ENCODE measurements around the gene SMAD1. TPM values are rescaled to one million over a fixed set of nuclear protein-coding genes. Genes with fewer than 3 reads are reported as not detected.

SMAD1 gene
- under 1 TPM; 0.67 to 0.92 TPM for total RNA-seq

- Mint-ChIP-seq H3K4me1 (ENCODE audit: low read depth) (peaks cover 5% of the 10 kb centered on the region), H3K9me3 (no peaks in the 10 kb centered on the region), H3K27me3 (peaks cover 36% of the 10 kb centered on the region), H3K27ac (no peak within 1 kb of the TSS), H3K36me3 (ENCODE audit: low read depth) (no peaks in the 10 kb centered on the region), H3K4me3 (peak within 1 kb of the TSS; percentile 69)
- ATAC-seq (peak; percentile 43), DNase-seq (peak; percentile 41)
- POLR2A ChIA-PET = no interaction called here
- intact Hi-C loops (cut with micrococcal nuclease) = loop anchor here (5.0 to 10.0 kb wide), 4 partner anchors 136 to 297 kb away; partner anchors contain the start of genes MMAA and OTUD4
- TF ChIP-seq CTCF (IDR thresholded peaks at IDR 0.05) = no peak
- CTCF ChIA-PET = no interaction called here
Measured at GRCh38 chr4:145481164-145481941, at the start of gene SMAD1. Gene SMAD1 (plus strand): TSS chr4:145481853. CDS start chr4:145514614, 32,761 bp downstream.

- Mint-ChIP-seq H3K27me3 (peaks cover 18% of the 10 kb centered on the region), H3K27ac (no peak overlapping the region), H3K4me3 (no peak overlapping the region), H3K4me1 (ENCODE audit: low read depth) (no peaks in the 10 kb centered on the region), H3K9me3 (peaks cover 12% of the 10 kb centered on the region), H3K36me3 (ENCODE audit: low read depth) (no peaks in the 10 kb centered on the region)
- intact Hi-C loops (cut with micrococcal nuclease) = no loop called here
- ATAC-seq (no peak), DNase-seq (no peak)
- ChIA-PET POLR2A (no interaction called here), CTCF (no interaction called here)
- TF ChIP-seq CTCF (IDR thresholded peaks at IDR 0.05) = no peak
Measured at GRCh38 chr4:145433684-145434083, 48.0 kb upstream of the SMAD1 start.

- no peaks in the 10 kb centered on the region for H3K4me1 Mint-ChIP-seq (ENCODE audit: low read depth)
- POLR2A ChIA-PET = no interaction called here
- no peak for TF ChIP-seq CTCF (IDR thresholded peaks at IDR 0.05)
- no peak overlapping the region for H3K4me3 Mint-ChIP-seq
- H3K27ac Mint-ChIP-seq = no peak overlapping the region
- peaks cover 12% of the 10 kb centered on the region for H3K9me3 Mint-ChIP-seq
- no peaks in the 10 kb centered on the region for H3K36me3 Mint-ChIP-seq (ENCODE audit: low read depth)
- DNase-seq = no peak
- H3K27me3 Mint-ChIP-seq = peaks cover 18% of the 10 kb centered on the region
- ATAC-seq = no peak
- intact Hi-C loops (cut with micrococcal nuclease) = no loop called here
- CTCF ChIA-PET = no interaction called here
Measured at GRCh38 chr4:145435646-145436045, 46.0 kb upstream of the SMAD1 start.

GRCh38 chr4:145436114-145436513 is 45.5 kb upstream of the SMAD1 start:
- intact Hi-C loops (cut with micrococcal nuclease) = no loop called here
- H3K27me3 Mint-ChIP-seq = peaks cover 18% of the 10 kb centered on the region
- ATAC-seq (no peak), DNase-seq (no peak)
- POLR2A ChIA-PET = no interaction called here
- CTCF ChIA-PET = no interaction called here
- no peak overlapping the region for H3K4me3 Mint-ChIP-seq
- no peaks in the 10 kb centered on the region for H3K4me1 Mint-ChIP-seq (ENCODE audit: low read depth)
- H3K27ac Mint-ChIP-seq = no peak overlapping the region
- peaks cover 12% of the 10 kb centered on the region for H3K9me3 Mint-ChIP-seq
- no peaks in the 10 kb centered on the region for H3K36me3 Mint-ChIP-seq (ENCODE audit: low read depth)
- no peak for TF ChIP-seq CTCF (IDR thresholded peaks at IDR 0.05)

GRCh38 chr4:145436796-145437195 is 44.9 kb upstream of the SMAD1 start:
- TF ChIP-seq CTCF (IDR thresholded peaks at IDR 0.05) = no peak
- ATAC-seq (no peak), DNase-seq (no peak)
- Mint-ChIP-seq H3K4me3 (no peak overlapping the region), H3K27me3 (peaks cover 18% of the 10 kb centered on the region), H3K36me3 (ENCODE audit: low read depth) (no peaks in the 10 kb centered on the region), H3K27ac (no peak overlapping the region), H3K4me1 (ENCODE audit: low read depth) (no peaks in the 10 kb centered on the region), H3K9me3 (peaks cover 12% of the 10 kb centered on the region)
- ChIA-PET CTCF (no interaction called here), POLR2A (no interaction called here)
- intact Hi-C loops (cut with micrococcal nuclease) = no loop called here

Measured in activated CD8-positive, alpha-beta T cell treated with anti-CD3 and anti-CD28 coated beads for 36 hours (primary cell).